RKO (cell line): ENCODE data around the gene RHEB.

Source experiments
- DNase-seq: peaks from one replicate; pipeline ENCODE4 v3.0.0-alpha.2; 2016; ENCODE audit warnings: low spot score

The RHEB gene

DNA sequence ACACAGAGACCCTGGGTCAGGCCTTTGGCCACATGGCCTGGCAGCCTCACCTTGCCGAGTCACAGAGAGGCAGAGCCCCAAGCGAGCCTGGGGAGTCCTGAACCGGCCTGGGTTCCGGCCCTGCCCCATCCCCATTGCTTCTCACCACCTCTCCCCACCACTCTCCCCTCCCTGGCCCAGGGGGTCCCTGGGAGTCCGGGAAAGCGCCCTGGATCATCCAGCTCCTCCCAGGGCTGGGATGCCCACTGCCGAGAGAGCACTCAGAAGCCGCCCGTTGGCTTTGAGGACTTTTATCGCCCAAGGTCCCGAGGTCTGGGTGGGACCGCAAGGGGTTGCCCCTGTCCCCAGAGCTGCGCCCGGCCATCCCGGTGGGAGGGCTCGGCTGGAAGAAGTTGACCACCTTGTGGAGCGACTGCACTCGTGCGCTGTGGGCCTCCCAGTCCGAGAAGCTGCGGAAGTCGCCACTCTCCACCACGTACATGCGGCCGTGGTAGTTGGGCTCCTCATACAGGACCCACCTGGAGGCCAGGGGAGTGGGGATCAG, 87.9 kb downstream of the RHEB start:
- no peak for DNase-seq

GRCh38 chr7:151431281-151431767, 88.4 kb downstream of the RHEB start:
- DNase-seq, result no peak

DNA sequence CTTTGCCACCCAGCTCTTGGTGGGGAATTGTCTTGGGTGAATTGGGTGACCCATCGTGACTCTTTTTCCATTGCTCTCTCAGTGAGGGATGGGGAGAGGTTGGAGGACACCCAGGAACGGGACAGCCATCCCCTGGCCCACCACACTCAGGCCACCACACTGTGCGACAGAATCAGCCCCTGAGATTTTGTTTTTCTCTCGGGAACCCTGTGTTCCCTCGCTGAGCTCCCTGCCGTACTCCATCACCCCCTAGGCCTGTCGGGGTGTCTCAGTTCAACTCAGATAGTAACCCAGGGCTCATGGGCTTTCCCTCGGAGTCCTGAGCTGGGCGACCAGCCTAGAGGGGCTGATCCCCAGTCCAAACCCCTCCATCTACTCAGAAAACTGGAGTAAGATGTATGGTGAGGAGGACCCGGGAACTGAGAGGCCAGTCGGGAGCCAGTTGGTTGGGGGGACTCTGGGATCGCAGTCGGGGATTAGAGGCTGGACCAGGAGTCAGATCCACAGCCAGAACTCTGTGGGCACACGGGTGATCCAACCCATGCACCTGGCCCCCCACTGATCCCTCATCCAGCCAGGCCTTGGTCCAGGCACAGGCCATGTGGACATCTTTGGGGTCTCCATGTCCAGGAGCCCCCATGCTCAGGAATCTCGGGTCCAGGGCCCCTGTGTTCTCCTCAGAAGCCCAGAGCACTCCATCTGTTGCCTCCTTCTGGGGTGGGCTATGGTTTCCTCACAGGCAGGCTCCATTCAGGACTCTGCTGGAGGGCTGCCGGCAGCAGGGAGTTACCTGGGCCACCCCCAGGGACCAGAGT, 89.1 kb downstream of the RHEB start:
- DNase-seq, result no peak

GRCh38 chr7:151429560-151430331, 89.9 kb downstream of the RHEB start:
- DNase-seq, result no peak

DNA sequence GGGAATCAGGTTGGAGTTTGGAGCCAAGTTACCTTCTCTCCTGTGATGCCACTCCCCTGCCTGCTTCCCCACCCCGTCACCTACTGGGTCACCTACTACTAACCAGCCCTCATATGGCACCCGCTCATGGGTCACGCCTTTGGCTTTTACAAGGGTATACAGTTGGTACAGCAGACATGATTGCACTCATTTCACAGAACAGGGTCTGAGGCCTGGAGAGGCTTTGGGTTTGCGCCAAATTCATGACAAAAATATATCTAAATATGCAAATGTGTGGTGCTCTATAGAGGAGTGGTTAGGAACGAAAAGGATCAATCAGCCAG, 90.5 kb downstream of the RHEB start:
- no peak for DNase-seq

GRCh38 chr7:151428378-151429236, 91.1 kb downstream of the RHEB start:
- DNase-seq, result no peak

DNA sequence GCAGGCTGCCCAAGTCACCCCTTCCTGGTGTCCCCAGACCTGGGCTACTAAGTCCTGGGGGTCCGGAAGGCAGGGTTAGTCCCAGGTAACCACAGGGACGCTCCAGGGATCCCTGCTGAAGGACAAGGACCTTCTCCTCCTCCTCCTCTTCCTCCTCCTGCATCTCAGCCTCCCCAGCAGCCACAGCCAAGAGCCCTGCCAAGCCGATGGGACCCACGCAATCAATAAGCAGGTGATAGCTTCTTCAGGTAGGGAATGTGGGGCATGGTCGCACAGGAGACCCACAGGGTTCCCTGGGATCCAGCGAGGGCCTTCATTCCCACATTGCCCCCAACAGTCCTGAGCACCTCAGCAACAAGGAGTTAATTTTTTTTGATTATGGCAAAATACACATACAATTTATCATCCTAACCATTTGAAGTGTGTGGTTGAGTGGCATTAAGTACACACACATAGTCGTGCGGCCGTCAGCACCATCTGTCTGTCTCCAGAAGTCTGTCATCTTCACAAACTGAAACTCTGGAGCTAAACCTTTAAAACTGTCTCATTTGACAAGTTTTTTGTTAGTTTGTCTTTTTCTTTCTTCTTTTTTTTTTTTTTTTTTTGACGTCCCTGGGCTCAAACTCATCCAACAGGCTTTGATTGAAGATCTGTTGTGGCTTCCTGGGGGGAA, 91.9 kb downstream of the RHEB start:
- DNase-seq, result no peak

- no peak for DNase-seq
Measured at GRCh38 chr7:151426904-151427704, 92.6 kb downstream of the RHEB start.

GRCh38 chr7:151426441-151426903, 93.2 kb downstream of the RHEB start:
- DNase-seq, result no peak

DNA sequence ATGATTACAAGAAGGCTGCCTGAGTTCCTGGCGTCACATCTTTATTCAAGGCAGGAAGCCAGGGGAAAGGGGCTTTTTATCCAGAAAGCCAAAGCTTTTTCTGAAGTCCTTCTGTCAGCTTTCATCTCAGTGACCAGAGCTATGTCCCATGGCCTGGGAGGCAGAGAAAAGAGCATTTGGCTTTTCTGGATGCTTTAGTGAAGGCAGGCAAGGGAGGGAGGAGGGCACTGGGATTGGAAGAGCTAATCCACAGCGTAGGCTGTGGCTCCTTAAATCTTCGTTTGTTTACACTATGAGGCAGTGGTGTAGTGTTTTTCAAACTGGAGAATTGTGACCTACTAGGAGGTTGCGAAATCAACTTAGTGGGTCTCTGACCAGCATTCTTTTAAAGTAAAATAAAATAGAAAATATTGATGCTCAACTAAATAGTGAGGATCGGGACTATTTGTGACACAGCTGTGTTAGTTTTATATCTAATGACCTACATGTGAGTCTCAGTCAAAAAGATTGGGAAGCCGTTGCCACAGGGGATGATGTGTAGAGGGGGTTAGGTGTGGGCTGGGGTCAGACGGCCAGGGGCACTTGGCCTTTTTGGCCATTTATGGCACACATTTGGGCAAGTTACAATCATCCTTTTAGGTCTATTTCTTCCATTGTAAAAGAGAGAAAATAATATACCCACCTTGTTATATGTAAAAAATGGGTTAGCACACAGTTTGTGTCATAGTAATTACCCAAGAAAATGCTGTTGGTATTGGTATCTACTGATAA, 93.8 kb downstream of the RHEB start:
- DNase-seq, result no peak

GRCh38 chr7:151424799-151425198, 94.9 kb downstream of the RHEB start:
- no peak for DNase-seq

GRCh38 chr7:151423936-151424335, 95.8 kb downstream of the RHEB start:
- DNase-seq, result no peak

GRCh38 chr7:151423226-151423625, 96.5 kb downstream of the RHEB start:
- DNase-seq, result no peak

- DNase-seq, result no peak
Measured at GRCh38 chr7:151422212-151422611, 97.5 kb downstream of the RHEB start.

DNA sequence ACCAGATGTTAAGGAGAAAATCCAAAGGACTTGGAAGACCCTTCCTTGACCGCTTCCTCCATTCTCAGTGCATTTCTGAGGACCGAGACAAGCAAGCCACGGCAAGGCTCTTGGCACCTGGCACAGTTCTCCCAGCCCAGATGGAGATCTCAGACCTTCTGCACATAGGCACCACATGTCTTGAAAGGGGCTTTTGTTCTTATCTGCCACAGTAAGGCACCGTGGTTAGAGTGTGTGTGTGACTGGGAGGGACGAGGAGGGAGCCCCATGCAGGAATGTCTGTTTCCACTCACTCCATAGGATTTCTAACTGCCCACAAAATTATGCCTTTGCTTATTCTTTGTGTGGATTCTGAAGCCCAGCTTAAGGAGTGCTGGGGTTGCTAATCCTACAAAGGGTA, 99.6 kb downstream of the RHEB start:
- DNase-seq, result no peak

- DNase-seq, result no peak
Measured at GRCh38 chr7:151416941-151417315, 102.8 kb downstream of the RHEB start.

DNA sequence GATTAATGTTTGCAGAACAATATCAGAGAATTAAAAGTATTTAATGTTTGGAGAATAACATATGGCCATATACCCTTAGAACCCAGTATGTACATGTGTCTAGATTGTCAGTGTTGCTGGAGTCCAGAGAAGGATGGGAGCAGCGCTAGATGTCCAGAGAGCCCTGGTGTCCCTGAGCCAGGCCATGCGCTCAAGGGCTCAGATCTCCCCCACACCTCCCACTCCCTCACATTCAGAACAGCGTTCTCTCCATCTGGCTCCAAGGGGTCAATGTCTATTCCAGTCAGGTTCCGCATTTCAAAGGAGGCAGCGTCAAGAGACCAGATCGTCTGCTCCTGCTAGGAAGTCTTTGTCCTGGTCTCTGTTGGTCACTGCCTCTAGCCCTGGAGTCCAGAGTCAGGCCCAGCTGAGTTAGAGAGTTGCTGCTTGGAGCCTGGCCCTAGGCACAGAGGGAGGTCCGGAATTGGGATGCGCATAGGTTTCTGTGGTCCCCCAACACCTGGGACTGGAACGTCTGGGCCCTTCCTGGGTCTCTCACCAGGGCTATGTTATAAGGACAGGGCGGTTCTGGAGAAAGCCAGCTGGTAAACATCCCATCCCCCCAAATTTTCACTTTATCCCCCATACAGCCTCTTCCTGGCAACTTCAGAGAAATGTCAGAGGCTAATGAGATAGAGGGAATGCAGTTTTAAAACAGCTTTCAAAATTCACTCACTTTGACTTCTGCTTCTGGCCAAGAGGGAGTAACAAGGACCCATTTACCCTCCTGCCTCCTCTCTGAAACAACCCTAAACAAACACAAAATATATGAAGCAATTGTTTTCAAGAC, 103.4 kb downstream of the RHEB start:
- no peak for DNase-seq
